Measurements from ENCODE around the gene ADNP2.
A peak's percentile ranks its signal among the peaks of the same experiment; 100 is the strongest.

Gene ADNP2

GRCh38 chr18:80108739-80109675, at the start of gene ADNP2:
TSS of gene ADNP2 (plus strand) at chr18:80109262. CDS start at chr18:80117543, 8,281 bp downstream.
- DNase-seq = peak; percentile 66 to 95 (median 91)

GRCh38 chr18:80059945-80060344, 49.1 kb upstream of the ADNP2 start:
- no peak for DNase-seq

- no peak for DNase-seq
Measured at GRCh38 chr18:80065705-80066104, 43.4 kb upstream of the ADNP2 start.

GRCh38 chr18:80067321-80067720, 41.7 kb upstream of the ADNP2 start:
- no peak for DNase-seq

GRCh38 chr18:80067897-80068296, 41.2 kb upstream of the ADNP2 start:
- DNase-seq = no peak

GRCh38 chr18:80068571-80069272, 40.3 kb upstream of the ADNP2 start:
- no peak for DNase-seq

GRCh38 chr18:80070825-80071224, 38.2 kb upstream of the ADNP2 start:
- no peak for DNase-seq

GRCh38 chr18:80074183-80074582, 34.9 kb upstream of the ADNP2 start:
- no peak for DNase-seq

- no peak for DNase-seq
Measured at GRCh38 chr18:80074697-80075096, 34.4 kb upstream of the ADNP2 start.

GRCh38 chr18:80075940-80076339, 33.1 kb upstream of the ADNP2 start:
- DNase-seq = no peak

- DNase-seq = no peak
Measured at GRCh38 chr18:80076379-80076778, 32.7 kb upstream of the ADNP2 start.

- DNase-seq = no peak
Measured at GRCh38 chr18:80077873-80078272, 31.2 kb upstream of the ADNP2 start.

GRCh38 chr18:80086281-80086680, 22.8 kb upstream of the ADNP2 start:
- DNase-seq = no peak

- no peak for DNase-seq
Measured at GRCh38 chr18:80088036-80088435, 21.0 kb upstream of the ADNP2 start.

- no peak for DNase-seq
Measured at GRCh38 chr18:80088823-80089222, 20.2 kb upstream of the ADNP2 start.

GRCh38 chr18:80095414-80095813, 13.6 kb upstream of the ADNP2 start:
- DNase-seq = no peak

- no peak for DNase-seq
Measured at GRCh38 chr18:80096032-80096565, 13.0 kb upstream of the ADNP2 start.

GRCh38 chr18:80097201-80097600, 11.9 kb upstream of the ADNP2 start:
- no peak for DNase-seq

GRCh38 chr18:80103231-80103630, 5.8 kb upstream of the ADNP2 start:
- DNase-seq = no peak

- no peak for DNase-seq
Measured at GRCh38 chr18:80104364-80104779, 4.7 kb upstream of the ADNP2 start.

- DNase-seq = no peak
Measured at GRCh38 chr18:80105369-80106167, 3.5 kb upstream of the ADNP2 start.

GRCh38 chr18:80106482-80107051, 2.5 kb upstream of the ADNP2 start:
- DNase-seq = no peak

GRCh38 chr18:80107426-80107825, 1.6 kb upstream of the ADNP2 start:
- no peak for DNase-seq

All from NCI-H1417 (cell line).